HG02610 (cell line): ENCODE data around the gene TNRC18.
"Not testable (repeated sequence)": the region's sequence is repeated elsewhere in the genome, so short reads cannot be mapped to it uniquely, and the experiment has no call there.

Experiments
- ATAC-seq: cut with Tn5 transposase; IDR thresholded peaks from one replicate; pipeline ENCODE4 v1.9.1; 2021; ENCODE audit warnings: mild to moderate bottlenecking, moderate library complexity; ENCODE audit not compliant: unreplicated experiment

Gene TNRC18

GRCh38 chr7:5350600-5351385 lies 72.8 kb downstream of the TNRC18 start:
- ATAC-seq = no peak

- ATAC-seq = no peak
Observed at GRCh38 chr7:5350174-5350463, 73.5 kb downstream of the TNRC18 start.

DNA sequence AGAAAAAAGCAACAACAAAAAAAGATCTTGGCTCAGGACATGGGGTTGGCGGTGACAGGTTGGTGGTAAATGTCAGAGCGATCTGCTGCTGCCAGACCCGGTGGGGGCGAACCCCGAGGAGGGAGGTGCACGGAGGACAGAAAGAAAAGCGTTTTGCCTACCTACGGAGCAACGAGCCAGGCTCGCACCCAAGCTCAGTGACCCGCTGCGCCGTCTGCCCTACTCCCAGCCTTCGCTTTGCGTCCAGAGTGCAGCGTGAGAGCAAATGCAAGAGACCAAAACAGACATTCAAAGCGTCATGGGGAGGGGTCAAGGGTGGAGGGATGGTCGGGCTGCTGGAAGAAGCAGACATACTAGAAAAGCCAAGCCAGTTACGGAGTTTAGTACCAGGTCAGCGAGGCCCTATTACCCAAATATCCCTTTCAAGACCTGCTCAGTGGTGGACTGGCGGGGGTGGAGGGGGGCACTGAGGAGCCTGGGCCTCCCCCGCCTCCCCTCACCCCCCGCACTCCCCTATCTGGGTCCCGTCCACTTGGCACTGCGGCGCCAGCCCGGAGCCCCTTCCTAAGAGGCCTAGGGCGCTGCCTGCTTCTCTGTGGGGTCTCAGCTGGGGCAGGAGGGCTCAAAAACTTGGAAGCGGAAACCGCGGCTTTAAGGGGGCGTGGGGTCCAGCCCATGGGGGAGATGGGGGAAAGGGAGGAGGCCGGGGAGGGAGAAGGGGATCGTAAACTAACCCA lies 74.0 kb downstream of the TNRC18 start:
- no peak for ATAC-seq

GRCh38 chr7:5349005-5349380 lies 74.6 kb downstream of the TNRC18 start:
- no peak for ATAC-seq

- no peak for ATAC-seq
Observed at GRCh38 chr7:5348134-5349004, 75.3 kb downstream of the TNRC18 start.

DNA sequence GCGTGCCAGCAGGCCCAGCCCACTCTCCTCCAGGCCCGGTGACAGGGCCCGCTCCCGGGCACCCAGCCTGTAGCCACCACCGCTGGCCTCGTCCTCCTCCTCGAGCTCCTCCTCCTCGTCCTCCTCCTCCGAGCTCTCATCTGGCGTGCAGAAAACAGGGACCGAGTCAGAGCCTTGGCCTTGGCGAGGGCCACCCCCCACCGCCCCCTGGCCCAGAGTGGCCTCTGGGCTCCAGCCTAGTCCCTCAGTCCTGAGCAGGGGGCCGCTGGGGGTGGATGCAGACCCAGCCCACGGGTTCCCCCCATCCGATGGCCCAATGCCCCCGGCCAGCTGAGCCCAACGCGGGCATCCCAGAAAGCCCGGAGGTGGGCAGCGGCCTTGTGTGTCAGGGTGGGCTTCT lies 78.0 kb downstream of the TNRC18 start:
- ATAC-seq = no peak

DNA sequence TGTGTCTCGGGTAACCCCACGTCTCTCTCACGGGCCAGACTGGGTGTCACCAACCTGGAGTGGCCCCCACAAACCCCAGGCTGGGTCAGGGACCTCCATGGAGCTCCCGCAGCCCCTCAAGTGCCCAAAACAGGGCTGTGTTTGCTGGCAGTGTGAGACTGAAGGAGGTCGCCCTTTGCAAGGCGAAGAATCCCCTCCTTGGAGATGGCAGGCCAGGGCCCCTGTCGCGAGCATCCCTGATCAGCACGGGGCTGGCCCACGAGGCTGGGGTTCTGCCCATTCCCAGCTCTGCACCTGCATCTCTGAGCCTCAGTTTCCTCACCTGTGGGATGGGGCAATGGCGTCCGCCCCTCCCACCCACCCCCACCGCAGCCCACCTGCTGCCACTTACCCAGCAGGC lies 78.5 kb downstream of the TNRC18 start:
- no peak for ATAC-seq

DNA sequence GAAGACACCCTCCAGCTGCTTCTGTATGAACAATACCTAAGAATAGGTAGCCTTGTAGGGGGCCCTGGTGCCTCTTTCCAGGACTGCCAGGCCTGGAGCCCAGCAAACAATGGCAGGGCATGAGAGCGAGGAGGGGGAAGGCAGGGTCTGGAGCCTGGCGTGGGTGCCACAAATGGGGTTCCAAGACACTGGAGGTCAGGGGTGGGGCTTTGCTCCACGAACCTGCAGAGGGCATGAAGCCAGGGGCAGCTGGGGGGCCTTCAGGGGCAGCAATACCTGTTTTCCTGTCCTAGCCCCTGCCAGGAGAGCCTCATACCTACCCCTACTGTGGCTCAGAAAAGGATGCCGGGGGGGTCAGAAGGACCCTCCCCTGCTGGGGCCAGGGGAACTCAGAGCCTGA lies 79.3 kb downstream of the TNRC18 start:
- no peak for ATAC-seq

GRCh38 chr7:5343884-5344283 lies 79.8 kb downstream of the TNRC18 start:
- ATAC-seq = no peak

DNA sequence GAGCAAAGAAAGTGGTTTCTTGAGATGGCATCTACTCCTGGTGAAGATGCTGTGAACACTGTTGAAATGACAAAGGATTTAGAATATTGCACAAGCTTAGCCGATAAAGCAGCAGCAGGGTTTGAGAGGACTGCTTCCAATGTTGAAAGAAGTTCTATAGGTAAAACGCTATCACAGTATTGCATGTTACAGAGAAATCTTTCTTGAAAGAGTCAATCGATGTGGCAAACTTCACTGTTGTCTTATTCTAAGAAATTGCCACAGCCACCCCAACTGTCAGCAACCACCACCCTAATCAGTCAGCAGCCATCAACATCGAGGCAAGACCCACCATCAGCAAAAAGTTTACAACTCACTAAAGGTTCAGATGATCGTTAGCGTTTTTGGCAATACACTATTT lies 81.0 kb downstream of the TNRC18 start:
- ATAC-seq = no peak

GRCh38 chr7:5339955-5340354 lies 83.7 kb downstream of the TNRC18 start:
- no peak for ATAC-seq

DNA sequence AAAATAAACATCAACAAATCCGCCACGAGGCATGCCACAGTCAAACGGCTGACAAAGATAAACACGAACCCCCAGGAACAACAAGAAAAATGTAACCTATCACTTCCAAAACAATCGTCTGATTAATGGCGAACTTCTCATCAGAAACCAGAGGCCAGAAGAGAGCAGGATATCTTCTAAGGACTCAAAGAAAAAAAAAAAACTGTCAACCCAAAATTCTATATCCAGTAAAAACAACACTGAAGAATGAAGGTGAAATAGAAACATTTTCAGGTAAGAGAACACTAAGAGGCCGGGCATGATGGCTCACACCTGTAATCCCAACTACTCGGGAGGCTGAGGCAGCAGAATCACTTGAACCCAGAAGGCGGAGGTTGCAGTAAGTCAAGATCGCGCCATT lies 86.6 kb downstream of the TNRC18 start:
- ATAC-seq = no peak

DNA sequence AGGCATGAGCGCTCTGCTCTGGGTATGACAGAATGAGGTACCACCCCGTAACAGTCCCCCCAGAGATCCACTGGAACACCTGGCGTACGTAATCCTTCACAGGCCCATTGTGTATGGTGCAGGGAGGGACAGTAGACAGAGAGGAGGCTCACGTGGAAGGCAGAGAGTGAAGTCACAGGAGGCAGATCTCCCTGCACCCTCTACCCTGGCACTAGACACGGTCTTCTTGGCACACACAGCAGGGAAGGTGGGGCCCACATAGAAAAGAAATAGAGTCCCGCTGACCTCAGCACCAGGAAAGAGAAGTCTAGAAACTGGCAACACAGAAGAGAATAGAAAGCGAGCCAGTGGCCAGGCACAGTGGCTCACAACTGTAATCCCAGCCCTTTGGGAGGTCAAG lies 89.0 kb downstream of the TNRC18 start:
- no peak for ATAC-seq

DNA sequence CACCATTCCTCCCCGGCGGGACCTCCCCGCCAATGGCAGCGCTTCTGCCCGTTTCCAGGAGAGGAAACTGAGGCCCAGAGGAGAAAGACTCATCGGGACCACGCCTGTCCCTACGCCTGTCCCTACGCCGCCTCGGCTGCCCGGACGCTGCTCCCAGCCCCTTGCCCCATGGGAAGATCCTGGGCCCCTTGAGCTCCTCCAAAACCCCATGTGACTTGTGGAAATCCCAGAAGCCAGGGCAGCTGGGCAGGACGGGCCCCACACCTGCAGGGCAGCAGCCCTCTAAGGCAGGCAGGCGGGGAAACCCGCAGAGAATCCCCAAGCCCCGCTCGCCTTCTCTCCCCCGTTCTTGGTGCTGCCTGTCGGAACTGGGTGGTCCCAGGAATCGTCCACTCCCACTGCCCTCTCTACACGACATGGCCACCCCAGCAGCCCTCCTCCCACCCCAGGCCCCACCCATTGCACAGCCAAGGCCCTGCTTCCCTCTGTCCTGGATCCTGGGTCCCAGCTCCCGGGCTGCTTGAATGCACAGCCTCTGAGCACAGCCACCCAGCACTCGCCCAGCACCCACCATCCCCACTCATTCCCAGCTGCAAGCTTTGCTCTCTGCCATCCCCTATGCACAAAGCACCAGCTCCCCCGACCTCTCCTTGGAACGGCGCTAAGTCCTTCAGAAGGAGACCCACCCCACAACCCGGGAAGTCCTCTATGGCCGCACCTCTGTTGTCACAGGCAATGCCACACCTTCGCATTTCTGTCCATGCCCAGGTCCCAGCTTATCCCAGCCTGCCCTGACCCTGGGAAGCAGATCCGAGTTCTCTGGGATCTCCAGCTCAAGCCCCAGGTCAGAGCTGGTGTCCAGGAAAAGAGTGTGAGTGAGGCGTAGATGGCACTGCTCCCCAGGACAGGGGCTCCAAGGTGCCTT lies 90.3 kb downstream of the TNRC18 start:
- no peak for ATAC-seq

GRCh38 chr7:5332579-5332978 lies 91.1 kb downstream of the TNRC18 start:
- no peak for ATAC-seq

DNA sequence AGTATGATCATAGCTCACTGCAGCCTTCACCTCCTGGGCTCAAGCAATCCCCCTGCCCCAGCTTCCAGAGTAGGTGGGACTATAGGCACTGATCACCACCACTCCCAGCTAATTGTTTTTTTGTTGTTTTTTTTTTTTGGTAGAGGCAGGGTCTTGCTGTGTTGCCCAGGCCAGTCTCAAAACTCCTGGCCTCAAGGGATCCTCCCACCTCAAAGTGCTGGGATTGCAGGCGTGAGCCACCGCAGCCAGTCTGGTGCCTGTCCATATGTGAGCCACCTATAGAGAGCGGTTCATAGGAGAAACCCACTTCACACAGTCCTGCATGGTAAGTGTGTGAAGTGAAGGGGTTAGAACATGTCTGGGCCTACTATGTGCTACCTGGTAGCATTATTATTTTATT lies 93.3 kb downstream of the TNRC18 start:
- no peak for ATAC-seq

DNA sequence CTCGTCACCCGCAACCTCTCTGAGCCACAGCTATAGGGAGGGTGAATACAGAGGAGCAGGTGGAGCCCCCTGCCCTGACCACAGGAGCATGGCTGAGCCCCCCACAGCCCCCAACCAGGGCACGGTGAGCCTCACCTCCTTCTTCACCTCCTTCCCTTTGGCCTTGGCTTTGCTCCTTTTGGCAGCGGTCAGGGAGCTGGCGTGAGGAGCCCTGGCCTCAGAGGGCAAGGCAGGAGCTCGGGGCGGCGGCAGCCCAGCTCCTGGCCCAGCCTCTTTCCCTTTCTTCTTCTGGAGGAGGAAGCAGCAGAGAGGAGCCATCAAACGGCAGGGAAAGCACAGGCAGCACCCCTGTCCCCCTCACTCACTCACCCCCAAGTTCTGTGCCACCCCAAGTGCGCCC lies 98.7 kb downstream of the TNRC18 start:
- no peak for ATAC-seq

GRCh38 chr7:5323800-5324781 lies 99.5 kb downstream of the TNRC18 start:
- not testable (repeated sequence) for ATAC-seq

GRCh38 chr7:5322621-5323410 lies 100.8 kb downstream of the TNRC18 start:
- ATAC-seq = no peak
